IPS DF 4.7 (cell line): ENCODE data around the gene ATF2.
"Not testable (repeated sequence)": the region's sequence is repeated elsewhere in the genome, so short reads cannot be mapped to it uniquely, and the experiment has no call there.

Experiments used
- DNase-seq: peaks from one replicate; pipeline ENCODE4 v3.0.0-alpha.2; 2013; ENCODE audit warnings: low spot score; ENCODE audit errors: extremely low read depth

Gene ATF2

DNA sequence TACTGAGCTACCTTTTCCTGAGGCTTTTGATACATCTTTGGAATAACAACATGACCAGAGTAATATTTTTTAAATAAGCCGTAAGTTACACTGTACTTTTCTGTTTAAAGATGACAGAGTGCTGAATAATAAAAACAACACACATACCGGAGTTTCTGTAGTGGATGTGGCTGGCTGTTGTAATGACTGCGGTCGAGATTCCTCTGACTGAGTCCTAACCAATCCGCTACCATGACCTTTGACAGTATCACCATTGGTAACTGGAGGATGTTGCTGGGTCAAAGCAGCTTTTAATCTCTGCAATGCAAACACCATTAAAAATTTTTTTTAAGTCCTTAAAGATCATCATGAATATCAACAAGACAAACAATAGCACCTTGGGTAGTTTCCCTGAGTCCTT is 70.7 kb downstream of the ATF2 start:
- no peak for DNase-seq

DNA sequence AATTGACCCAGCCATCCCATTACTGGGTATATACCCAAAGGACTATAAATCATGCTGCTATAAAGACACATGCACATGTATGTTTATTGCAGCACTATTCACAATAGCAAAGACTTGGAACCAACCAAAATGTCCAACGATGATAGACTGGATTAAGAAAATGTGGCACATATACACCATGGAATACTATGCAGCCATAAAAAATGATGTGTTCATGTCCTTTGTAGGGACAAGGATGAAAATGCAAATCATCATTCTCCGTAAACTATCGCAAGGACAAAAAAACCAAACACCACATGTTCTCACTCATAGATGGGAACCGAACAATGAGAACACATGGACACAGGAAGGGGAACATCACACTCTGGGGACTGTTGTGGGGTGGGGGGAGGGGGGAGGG is 83.9 kb downstream of the ATF2 start:
- not testable (repeated sequence) for DNase-seq

DNA sequence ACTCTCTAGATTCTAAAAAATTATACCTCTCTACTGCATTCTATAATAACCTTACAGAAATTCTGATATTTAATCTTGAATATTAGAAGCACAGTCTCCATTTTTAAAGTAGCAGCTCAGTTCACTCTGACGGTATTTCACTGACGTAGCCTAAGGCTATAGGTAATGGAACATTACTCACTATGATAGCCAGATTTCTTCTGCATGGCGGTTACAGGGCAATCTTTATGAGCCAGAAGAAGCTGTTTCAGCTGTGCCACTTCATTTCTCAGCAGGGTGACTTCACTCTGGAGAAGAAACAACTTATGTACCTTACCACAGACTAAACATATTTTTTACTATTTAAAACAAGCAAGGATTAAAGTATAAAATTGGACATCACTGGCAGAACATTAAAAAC is 87.5 kb downstream of the ATF2 start:
- DNase-seq = no peak

DNA sequence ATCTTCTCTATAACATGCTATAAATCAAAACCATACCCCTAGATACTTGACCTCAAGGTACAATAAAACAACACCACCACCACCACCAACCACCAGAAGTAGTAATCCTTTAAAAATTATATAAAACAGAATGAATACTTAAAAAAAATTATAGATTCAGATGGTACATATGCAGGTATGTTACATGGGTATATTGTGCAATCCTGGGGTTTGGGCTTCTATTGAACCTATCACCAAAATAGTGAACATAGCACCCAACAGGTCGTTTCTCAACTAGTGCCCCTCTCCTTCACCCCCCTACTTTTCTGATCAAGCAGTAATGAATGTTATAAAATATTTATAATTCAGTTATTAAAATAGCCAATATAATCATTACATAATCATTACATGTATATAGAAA is 91.7 kb downstream of the ATF2 start:
- no peak for DNase-seq

DNA sequence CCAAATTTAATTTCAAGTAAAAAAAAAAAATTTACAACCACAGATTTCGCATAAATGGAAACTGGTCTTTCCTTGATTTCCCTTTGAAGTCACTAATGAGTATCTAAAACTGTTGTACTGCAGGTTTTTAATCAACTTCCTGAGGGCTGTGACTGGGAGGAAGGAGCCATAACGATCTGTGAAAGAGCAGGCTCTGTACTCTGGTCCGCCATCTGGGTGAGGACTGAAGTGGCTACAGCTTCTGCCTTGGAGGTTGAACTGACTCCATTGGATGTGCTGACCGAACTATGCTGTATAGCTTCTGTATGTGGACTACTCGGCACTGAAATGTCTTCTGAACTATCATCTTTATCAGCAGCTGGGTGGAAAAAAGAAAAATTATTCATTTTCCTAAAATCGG is 93.5 kb downstream of the ATF2 start:
- no peak for DNase-seq

DNA sequence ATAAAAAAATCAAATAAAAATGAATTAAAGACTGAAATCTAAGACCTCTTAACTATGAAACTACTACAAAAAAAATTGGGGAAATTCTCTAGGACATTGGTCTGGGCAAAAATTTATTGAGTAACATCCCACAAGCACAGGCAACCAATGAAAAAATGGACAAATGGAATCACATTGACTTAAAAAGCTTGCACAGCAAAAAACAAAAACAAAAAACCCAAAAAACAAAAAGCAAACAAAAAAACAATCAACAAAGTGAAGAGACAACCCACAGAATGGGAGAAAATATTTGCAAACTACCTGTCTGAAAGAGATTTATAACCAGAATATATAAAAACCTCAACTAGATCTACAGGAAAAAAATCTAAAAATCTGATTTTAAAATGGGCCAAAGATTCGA is 99.5 kb downstream of the ATF2 start:
- no peak for DNase-seq

DNA sequence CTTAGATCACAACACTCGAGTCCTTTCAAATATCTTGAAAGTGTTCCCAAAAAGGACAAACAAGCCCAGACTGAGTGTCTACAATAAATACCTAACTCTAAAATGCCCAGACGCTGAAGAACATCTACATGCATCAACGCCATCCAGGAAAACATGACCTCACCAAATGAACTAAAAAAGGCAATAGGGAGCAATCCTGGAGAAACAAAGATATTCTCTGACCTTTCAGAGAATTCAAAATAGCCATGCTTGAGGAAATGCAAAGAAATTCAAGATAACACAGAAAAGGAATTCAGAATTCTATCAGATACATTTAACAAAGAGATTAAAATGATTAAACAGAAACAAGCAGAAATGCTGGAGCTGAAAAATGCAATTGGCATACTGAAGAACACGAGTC is 101.6 kb downstream of the ATF2 start:
- DNase-seq = no peak

DNA sequence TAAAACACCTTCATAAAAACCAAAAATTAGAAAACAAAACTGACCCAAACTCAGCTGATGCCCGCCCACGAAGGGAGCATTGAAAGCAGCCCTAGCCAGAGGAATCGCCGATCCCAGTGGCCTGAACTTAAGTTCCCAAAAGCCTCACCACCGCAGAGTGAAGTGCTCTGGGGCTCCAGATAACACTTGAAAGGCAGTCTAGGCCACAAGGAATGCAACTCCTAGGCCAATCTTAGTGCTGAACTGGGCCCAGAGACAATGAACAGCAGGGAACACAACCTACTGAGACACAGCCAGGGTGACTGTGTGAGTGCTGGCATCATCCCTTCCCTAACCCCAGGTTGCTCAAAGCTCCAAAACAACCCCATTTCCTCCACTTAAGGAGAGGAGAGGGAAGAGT is 103.2 kb downstream of the ATF2 start:
- no peak for DNase-seq

DNA sequence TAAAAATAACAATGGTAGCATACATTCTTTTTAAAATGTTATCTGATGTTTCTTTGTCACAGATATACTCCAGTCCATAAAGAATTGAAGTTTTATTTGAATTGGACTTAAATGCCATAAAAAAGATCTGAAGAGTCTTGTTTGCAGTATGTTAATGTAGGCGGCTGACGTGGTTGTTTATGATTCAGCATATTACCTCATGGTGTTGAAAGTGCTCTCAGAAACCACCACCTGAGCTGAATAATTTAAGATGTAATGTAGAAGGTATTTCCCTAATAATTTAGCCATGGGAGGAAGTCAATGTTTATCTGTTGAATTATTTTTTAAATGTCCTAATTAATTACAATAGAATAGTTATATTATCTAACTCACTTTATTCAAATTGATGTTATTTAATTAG is 104.3 kb downstream of the ATF2 start:
- DNase-seq = no peak

DNA sequence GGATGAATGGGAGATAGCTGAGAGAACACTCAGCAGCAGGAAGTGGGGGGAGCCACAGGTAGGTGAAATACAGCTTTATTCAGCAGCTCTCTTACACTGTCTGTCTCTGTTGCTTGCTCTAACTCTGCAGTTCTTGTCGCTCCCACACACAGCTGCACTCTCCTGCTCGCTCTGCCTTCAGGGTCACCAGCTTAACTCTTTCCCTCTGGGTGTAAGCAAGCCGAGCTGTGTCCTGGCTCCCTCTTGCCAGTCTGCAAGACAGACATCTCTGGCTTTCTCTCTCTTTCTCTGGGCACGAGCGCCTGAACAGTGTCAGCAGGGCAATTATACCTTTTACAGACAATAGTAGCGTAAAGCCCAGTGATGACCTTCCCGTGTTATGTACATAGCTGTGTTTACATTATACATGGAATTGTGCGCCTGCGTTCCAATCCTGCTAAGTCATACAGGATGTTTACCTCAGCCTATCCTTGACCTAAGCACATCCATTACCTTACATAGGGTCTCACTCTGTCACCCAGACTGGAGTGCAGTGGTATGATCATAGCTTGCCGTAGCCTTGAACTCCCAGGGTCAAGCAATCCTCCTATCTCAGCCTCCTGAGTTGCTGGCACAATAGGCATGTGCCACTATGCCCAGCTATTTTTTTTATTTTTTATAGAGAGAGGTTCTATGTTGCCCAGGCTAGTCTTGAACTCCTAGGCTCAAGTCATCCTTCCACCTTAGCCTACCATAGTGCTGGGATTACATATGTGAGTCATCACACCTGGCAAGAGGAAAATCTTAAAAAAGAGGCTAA is 105.0 kb downstream of the ATF2 start:
- no peak for DNase-seq

DNA sequence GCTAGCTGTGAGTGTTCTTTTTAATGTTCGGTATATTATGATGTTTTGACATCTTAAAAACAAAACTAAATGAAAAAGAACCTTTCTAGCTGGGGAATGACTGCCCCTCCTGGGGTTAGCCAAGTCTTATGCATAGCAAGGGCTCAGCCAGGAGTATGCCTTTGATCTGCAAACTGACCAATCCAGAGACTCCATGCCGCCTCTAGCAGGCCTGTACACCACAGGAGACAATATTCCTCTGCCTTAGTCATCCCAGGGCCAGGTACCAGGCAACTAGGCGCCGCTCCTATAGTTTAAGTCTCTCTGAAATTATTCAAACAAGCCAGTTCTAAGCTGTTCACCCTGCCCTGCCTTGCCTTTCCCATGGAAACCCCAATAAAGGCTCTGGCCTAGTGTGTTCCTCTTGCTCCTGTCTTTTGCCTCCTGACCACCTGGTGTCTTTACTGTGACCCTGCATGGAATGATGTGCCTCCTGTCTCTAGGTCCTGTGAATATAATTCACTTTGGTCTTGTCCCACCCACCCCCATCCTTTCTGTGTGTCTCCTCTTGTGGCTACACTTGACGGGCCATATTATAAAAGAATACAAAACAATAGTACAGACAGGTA is 110.8 kb downstream of the ATF2 start:
- DNase-seq = peak; percentile 51

DNA sequence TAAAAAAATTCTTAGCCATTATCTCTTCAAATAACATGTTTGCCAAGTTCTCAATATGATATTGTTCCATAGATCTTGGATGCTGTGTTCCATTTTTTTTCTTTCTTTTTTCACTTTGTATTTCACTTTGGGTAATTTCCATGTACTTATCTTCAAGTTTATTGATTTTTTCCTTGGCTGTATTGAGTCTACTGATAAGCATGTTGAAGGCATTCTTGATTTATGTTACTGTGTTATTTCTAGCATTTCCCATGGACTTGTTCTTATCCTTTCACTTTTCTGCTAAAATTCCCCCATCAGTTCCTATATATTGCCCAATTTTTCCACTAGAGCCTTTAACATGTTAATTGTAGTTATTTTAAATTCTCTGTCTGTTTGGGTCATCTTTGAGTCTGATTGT is 112.0 kb downstream of the ATF2 start:
- DNase-seq = no peak

DNA sequence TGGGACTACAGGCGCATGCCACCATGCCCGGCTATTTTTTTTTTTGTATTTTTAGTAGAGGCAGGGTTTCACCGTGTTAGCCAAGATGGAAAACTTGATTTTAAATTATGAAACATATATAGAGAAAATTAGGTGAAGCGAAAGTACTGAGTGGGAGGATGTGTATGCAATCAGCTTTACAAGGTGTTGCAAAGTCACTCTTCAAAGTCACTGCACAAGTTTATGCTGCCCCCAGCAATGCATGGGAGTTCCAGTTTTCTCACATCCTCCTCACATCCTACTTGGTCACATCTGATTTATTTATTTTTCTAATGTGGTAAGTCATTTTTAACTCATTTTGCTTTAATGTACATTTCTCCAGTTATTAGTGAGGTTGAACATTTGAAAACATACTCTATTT is 113.7 kb downstream of the ATF2 start:
- no peak for DNase-seq

DNA sequence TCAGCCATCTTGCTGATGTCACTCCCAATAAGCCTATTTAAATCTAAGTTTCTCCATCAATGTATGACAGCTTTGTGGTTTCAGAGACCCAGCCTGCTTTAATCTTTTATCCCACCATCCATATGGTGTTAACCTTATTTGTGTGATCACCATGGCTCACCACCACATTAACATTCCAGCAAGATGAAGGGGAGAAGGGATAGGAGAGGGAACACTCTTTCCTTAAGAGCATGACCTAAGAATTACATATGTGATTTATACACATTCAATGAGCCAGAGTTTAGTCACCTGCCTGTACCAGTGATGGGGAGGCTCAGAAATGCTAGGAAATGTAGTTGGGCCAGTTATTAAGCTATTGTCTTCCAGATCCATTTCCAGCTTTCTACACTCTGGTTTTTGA is 118.3 kb downstream of the ATF2 start:
- DNase-seq = no peak

DNA sequence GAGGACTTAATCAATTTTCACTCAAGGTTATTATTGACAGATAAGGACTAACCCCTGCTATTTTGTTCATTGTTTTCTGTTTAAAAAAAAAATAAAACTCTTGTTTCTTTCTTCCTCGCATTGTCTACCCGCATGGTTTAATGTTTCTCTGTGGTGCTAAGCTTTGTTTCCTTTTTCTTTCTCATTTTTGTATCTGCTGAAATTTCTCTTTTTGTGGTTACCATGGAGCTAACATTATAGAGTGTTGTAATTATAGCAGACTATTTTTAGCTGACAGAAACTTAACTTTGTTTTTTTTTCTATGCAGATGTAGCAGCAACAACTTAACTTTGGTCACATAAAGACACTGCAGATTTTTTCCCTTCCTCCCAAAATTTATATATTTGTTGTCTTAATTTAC is 119.7 kb downstream of the ATF2 start:
- DNase-seq = no peak

DNA sequence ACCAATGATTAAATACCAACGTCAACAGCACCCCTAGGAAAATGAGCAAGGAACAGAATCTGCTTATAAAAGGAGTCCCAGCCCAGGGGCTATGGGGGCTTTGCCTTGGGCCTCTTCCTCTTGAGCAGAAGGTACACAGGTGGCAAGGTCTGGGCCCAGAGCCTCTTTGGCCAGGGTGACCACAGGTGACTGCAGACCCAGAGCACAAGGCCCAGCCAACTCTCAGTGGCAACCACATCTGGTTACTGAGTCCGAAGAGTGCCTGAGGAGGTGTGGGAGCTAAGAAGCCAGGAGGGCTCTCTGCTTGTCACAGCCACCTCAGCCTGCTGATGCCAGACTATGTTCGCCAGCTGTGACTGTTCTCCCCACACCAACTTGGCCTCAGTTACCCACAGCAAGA is 128.5 kb downstream of the ATF2 start:
- DNase-seq = no peak

DNA sequence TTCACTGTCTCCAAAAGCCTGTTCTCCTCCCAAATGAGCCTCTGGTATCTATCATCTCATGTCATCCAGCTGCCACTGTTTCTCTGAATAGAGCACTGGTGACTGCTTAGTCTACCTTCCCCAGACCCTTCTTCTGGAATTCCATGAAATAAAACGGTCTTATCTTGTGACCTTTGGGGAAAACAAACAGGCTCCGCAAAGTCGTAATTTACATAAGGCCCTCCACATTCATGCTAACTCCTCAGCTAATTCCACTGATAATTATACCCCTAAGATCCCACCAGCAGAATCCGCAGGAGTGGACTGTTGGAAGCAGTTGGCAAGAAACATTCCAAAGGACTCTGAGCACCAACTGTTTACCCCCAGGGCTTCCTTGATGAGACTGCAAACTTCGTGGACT is 129.0 kb downstream of the ATF2 start:
- DNase-seq = no peak

DNA sequence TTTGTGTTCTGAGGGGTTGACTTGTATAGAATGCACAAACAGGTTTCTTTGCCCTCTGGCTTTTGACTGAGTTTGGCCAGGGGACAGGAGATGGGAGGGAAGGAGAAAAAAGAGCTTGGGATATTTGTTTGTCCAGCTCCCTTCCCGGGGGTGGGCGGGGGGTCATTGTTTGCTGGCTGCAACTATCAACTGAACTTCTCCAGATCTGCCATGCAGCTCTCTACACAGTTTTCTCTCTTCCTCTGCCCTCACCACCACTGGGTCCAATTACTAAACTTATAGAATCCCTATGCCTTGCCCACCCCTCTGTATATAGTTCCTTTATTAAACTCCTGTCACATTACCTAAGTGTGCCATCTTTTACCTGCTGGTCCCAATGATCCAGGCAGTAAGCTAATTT is 130.1 kb downstream of the ATF2 start:
- DNase-seq = no peak

DNA sequence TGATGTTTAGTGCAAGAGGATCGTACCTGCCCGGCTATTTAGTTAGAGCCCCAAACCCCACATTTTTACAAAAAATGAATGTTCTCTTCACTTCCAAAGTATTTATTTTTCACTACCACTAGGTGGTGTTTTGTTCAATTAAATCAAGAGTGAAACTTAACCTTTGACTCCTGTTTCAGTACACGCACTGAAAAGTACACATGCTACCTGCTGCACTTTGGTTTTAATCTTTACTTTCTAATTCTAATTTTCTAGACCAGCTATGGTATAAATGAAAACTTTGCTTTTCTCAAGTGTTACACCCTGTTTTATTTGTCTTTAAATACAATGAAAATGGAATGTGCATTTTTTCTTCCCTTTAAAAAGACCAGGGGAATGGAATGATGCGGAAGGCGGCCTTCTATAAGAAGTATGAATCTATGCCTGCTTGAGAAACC is 131.4 kb downstream of the ATF2 start:
- no peak for DNase-seq

DNA sequence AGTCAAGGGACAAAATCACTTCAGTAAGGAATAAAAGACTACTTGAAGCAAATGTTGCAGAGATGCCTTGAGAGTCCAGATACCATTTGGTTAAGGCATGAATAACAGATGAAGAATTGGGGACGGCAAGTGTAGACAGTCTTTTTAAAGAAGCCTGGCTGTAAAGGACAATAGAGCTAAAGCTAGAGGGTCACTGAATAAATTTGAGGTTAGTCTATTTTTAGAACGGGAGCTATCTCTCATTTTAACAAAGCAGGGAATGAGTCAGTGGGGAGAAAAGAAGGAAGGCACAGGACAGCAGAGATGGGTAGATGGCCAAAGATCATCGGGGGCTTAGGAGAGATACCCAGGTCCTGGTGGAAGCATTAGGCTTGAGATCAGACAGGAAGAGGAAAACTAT is 132.2 kb downstream of the ATF2 start:
- DNase-seq = no peak

DNA sequence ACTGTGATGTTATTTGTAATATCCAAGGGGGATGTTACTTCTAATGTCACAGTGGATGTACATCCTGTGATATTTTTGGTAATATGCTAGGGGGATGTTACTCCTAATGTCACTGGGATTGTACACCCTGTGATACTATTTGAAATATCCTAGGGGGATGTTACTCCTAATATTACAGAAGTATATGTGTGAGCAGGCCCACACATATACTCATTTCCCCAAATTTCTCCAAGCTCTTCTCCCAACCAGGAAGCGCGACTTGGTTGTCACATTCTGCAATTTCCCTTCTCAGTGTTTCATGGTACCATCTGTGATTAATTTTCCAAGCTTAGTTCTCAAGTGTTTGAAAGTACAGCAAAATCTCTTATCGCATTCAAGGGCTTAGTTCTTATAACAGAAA is 133.3 kb downstream of the ATF2 start:
- DNase-seq = no peak

DNA sequence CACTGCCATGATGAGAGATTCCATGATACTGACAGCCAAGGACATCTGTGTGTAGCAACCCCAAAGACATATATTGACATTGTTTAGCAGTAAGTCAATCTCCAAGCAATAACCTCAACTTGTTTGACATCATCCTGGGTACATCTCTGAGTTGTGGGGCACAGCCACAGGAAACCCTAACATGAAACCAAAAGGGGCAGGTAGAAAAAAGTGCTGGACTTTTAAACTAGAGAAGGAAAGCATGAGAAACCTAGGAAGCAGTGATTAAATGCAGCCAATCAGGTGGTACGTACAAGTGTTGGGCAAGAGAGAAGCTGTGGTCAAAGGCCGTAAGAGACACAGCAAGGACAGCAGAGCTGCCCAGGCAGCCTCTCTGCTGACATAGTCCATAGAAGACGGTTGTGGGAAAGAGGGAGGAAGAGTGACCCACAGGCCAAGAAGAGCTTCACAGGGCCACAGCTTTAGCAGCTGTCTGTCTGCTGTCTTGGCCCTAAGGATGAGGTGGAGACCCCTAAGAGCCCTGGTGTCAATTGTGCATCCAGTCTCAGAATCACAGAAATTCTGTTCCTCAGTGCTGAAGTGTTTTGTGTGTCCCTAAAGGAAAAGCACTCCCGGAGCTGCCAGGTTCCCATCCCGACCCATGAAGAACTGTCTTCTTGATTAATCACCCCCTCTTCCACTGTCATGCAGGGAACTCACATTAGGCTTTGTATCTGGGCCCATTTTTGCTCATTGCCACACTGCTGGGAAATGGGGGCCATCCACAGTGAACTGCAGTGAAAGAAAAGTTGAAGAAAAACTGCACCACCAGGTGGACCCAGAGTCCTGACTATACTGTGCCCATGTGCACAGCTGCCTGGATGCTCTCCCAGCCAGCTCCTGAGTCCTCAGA is 137.4 kb downstream of the ATF2 start:
- no peak for DNase-seq
